Esophagus squamous epithelium (tissue), 4 donors: ENCODE results near the gene DNAH1.

Experiments
- CTCF ChIP-seq, 6 experiments: fragments of 450-650 bp in 4 of 6; fragments of 200-600 bp in 2 of 6; sonication (generic) in 2 of 6; IDR thresholded peaks; one replicate each; pipeline ENCODE4 v1.5.1; 2016 to 2019; ENCODE audit warnings: antibody characterized with exemption in 6 of 6, mild to moderate bottlenecking in 4 of 6, moderate library complexity in 4 of 6
- POLR2A ChIP-seq, 4 donors: fragments of 450-650 bp; IDR thresholded peaks; one replicate each; pipeline ENCODE4 v1.6.1; 2017; ENCODE audit warnings: antibody characterized with exemption in 4 of 4, mild to moderate bottlenecking in 4 of 4, moderate library complexity in 3 of 4

- TF ChIP-seq CTCF (IDR thresholded peaks at IDR 0.05) (no peak), POLR2A (IDR thresholded peaks at IDR 0.05) (no peak)
Observed at GRCh38 chr3:52399593-52399992, 83.5 kb downstream of the DNAH1 start.
